Left hindlimb (tissue), 1 donor: Measurements from ENCODE around the gene RSPH1.

ENCODE experiments used
- DNase-seq: peaks from one replicate; pipeline ENCODE4 v3.0.0-alpha.2; 2018

Gene RSPH1

DNA sequence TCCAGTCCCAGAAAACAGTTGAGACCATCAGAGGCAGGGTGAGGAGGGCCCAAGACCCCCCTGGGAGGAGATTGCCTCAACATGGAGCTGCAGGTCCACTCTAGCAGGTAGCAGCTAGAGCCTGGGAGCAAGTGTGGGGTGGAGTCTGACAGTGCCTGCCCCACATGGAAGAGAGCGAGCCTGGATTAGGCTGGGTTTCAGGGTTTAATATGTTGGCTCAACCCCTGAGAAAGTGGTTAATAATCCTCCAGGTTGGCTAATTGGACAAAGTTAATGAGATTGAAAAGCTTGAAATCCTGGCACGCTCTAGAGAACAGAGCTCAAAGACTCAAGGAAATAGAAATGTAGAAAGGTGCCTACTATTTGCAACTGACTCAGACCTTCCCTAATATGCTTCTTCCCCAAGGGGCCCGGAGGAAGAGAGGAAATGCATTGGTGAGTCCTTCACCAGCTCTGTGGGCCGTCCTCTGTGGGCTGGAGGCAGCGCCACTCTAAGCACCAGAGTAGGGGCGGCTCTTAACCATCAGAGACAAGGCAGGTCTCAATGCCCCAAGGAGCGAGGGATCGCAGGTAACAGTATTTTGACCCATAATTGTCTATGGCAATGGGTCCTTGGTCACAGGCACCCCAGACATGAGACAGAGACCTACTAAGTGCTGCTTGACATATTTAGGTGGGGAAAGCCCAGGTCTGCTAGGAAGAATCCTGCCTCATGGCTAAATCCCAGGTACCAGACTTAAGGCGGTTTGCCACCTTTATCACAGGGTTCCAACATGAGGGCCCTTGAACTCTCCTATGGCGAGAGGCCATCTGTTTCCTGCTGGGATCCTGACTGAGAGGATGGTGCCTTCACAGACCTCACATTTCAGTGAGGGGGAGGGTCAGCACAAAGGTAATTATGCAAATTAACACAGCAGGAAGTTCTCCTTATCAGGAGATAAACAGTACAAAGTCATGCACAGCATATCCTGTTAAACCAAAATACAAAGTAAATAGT lies 33.8 kb downstream of the RSPH1 start:
- DNase-seq = no peak

DNA sequence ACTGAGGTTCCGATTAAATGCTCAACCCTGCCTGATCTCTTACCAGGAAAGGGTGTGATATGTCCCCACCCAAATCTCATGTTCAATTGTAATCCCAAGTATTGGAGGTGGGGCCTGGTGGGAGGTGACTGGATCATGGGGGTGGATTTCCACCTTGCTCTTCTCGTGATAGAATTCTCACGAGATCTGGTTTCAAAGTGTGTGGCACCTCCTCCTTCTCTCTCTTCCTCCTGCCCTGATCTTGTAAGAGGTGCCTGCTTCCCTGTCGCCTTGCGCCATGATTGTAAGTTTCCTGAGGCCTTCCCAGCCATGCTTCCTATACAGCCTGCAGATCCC lies 34.9 kb downstream of the RSPH1 start:
- DNase-seq = no peak

- DNase-seq = no peak
Observed at GRCh38 chr21:42460391-42461184, 35.4 kb downstream of the RSPH1 start.

DNA sequence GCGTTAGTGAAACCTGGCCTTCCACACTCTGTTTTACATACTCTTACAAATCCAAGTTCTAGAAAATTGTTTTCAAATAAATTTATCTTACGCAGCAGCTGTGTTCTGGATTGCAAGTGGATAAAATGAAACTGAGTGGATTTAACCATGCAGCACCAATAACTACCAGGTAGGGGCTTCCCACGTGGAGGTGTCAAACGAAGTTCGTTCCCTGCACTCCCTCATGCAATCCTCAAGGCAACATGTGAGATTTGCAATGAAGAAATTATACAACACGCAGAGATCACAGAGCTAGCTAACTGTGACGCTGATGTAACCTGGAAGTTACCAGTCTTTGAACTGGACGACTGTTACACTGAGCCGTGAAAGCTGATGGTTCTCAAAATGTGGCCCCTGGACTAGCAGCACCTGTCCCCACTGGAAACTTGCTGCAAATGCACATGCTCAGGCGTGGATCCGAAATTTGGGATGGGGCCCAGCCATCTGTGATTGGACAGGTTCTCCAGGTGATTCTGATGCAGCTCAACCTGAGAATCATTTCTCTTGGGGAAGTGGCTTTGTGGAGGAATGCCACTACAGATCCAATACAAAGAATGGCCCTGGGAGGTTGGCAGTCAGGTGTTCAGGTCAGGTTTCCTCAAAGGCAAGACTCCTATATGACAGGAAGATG lies 36.3 kb downstream of the RSPH1 start:
- DNase-seq = no peak

- no peak for DNase-seq
Observed at GRCh38 chr21:42459082-42459460, 37.0 kb downstream of the RSPH1 start.

GRCh38 chr21:42456457-42456856 lies 39.6 kb downstream of the RSPH1 start:
- DNase-seq = no peak

GRCh38 chr21:42455754-42456440 lies 40.1 kb downstream of the RSPH1 start:
- no peak for DNase-seq

DNA sequence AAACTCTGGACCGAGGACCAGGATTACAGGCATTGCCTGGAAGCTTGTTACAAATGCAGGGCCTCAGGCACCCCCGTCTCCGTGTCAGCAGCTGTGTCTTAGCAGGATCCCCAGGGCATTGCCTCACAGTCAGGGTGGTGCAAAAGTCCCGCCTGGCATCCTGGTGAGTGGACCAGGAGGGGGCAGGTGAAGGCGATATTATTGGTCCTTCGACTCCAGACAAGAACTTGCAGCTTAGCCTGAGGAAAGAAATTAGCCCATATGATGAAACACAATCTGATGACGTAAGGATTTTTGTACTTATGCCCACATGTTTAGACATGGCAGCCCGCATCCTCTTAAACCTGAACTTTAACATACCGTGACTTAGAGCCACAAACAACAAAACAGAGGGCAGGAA lies 40.8 kb downstream of the RSPH1 start:
- DNase-seq = no peak

DNA sequence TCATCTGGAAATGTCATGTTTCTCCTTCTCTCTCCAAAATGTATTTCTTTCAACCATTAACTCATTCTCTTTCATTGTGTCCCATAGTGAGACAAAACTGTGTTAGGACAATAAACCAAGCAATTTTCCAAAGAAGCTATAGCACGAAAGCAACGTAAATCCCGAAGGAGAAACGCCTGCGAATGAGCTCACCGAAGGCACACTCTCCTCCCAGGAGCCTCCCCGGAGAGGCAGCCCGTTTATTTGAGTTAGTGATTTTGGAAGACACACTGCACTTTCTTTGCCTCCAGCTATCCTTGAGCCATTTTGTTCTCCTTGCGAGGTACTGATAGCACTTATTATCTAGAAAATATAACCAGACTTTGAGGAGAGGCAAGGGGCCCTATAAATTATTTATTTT lies 41.2 kb downstream of the RSPH1 start:
- DNase-seq = no peak

- no peak for DNase-seq
Observed at GRCh38 chr21:42453986-42454570, 41.9 kb downstream of the RSPH1 start.

DNA sequence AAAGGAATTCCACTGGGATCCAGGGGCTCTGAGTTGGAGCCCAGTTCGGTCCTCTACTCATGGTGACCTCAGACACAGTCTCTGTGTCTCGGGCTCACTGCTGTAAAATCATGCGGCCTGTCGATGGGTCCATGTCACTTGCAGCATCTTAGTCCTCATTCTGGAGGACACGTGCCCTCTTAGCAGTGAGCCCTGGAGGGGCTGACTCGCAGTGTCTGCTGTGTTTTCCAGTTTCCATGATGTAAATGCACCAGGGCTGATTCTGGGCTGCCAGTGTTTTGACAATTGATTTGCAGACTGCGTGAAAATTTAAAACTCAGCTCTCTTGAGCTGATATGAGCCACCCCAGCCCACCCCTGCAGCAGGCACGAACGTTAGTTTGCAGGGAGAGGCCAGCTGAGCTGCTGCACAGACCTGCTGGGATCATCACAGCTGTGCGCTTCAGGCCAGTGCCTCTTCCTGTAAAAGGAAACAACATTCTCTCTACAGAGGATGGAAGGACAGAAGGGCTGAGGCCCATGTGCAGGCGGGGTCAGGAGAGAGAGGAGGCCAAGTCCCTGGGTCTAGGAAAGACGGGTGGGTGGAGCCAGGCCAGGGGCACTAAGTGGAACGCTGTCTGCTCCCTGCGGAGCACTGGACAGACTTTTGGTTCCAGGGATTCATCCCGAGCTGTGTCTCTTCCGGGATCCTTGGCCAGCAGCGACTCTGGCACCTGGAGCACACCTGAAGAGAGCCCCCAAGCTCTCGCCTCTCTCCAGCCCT lies 42.6 kb downstream of the RSPH1 start:
- no peak for DNase-seq

DNA sequence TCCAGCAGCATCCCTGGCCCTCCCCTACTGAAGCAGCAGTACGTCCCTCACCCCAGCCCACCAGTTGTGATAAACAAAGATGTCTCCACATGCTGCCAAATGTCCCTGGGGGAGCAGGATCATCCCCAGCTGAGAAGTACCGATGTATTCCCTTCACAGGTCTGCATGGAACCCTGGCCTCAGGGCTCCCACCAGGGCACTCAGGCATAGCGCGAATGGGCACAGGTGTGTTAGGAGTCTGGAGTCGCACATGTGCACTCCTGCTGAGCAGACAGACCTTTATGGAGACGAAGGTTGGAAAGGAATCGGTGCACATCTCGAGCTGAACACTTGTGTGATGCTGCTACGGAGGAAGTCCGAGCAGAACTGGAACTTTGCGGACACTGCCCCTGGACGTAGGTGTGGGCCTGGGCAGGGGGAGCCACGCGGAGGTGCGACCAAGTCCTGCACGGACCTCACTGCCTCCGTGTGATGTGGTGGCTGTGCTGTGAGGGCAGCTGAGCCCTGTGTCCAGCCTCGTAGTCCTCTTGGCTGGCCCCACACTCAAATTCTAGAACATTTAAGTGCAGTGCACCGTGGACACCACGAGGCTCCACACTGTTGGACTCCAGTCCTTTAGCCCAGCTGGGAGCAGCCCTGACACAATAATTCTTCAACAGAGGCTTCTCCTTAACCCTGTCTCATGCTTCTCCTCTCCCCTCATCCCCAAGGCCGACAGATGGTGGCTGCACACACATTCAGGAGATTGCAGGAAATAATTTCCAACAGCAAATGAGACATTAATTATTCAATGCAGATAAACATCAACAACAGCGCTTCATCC lies 43.4 kb downstream of the RSPH1 start:
- no peak for DNase-seq

DNA sequence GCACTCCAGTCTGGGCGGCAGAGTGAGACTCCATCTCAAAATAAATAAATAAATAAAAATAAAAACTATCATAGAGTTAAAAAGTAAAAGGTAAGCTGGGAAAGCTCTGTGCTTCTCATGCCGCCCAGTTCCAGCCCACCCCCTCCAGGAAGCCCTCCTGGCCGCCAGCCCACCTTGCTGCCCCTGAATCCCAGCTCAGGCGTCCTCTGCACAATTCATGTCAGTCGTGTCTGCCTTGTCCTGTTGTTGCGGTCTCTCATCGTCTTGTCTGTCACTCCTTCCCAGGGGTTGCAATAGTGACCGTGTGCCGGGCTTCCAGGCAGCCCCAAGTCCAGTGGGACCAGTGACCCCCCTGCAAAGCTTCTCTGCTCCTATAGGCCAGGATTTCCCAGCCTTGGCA lies 44.1 kb downstream of the RSPH1 start:
- no peak for DNase-seq

DNA sequence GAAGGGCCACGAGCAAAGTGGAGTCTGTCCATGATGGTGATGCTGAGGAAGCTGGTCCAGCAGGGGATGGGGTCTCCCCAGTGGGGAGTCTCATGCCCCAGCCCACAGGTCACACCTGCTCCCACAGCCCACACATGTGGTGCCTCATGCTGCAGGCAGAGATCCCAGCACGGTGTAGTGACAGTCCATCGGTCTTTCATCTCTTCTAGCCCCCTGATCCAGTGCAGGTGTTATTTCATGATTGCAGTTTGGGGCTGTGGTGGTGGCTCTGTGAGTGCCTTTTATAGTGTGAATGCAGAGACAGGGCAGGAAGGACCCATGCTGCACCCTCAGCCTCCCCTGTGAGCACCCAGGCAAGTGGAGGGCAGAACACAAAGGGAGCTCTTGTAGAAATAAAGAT lies 47.3 kb downstream of the RSPH1 start:
- DNase-seq = no peak

DNA sequence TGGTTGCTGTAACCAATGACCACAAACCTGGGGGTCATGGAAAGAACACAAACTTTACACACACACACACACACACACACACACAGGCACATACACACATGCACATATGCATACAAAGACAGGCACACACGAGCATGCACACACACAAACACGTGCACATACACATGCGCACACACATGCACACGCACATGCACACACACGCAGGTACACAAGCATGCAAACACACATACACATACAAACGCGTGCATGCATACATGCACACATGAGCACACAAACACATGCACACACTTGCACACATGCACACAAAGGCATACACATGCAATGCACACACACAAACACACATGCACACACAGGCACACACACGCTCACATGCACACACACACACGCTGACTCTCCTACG lies 48.3 kb downstream of the RSPH1 start:
- DNase-seq = no peak

DNA sequence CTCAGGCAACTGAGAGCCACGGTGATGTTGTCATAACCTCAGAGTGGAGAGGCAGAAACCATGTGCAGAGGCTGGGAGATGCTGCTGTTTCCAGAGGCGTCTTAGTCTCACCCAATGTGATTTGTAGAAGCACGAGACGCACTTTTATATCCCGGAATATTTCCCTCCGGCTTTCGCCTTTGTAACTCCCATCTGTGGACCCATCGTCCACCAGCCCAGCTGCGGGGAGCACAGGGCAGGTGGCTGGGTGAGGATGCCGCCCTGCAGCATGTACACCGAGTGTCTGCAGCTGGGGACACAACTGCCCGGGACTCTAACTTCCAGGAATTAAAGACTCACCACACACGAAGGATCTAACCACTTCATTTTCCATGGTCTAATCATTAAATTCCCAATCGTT lies 48.8 kb downstream of the RSPH1 start:
- no peak for DNase-seq

GRCh38 chr21:42446531-42446930 lies 49.5 kb downstream of the RSPH1 start:
- DNase-seq = no peak

DNA sequence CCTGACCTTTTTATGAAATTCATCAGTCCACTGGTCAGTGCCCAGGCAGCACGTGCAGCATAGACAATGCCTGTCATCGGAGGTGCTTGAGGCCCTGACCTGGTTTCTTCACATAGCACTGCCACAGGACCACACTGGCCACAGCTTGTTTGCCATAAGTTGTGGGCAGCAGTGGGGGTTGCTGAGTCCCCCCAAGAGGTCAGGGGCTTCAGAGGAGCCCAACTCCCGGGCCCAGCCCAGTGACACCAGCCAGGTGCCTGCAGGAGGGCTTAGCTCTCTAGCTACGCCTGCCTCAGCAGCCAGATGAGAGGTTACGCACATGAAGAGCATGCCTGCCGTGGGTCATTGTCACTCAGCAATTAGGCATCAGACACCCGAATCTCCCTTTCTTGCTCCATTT lies 50.7 kb downstream of the RSPH1 start:
- DNase-seq = no peak

GRCh38 chr21:42444745-42445059 lies 51.3 kb downstream of the RSPH1 start:
- DNase-seq = no peak

- DNase-seq = no peak
Observed at GRCh38 chr21:42443876-42444744, 51.9 kb downstream of the RSPH1 start.
